GM18499 (cell line): Measurements from ENCODE around the gene TRAF2.
A peak's percentile ranks its signal among the peaks of the same experiment; 100 is the strongest.

ENCODE experiments used
- ATAC-seq: cut with Tn5 transposase; IDR thresholded peaks from one replicate; pipeline ENCODE4 v1.9.1; 2021; ENCODE audit warnings: moderate number of reproducible peaks; ENCODE audit not compliant: insufficient read depth, unreplicated experiment

TRAF2 gene

DNA sequence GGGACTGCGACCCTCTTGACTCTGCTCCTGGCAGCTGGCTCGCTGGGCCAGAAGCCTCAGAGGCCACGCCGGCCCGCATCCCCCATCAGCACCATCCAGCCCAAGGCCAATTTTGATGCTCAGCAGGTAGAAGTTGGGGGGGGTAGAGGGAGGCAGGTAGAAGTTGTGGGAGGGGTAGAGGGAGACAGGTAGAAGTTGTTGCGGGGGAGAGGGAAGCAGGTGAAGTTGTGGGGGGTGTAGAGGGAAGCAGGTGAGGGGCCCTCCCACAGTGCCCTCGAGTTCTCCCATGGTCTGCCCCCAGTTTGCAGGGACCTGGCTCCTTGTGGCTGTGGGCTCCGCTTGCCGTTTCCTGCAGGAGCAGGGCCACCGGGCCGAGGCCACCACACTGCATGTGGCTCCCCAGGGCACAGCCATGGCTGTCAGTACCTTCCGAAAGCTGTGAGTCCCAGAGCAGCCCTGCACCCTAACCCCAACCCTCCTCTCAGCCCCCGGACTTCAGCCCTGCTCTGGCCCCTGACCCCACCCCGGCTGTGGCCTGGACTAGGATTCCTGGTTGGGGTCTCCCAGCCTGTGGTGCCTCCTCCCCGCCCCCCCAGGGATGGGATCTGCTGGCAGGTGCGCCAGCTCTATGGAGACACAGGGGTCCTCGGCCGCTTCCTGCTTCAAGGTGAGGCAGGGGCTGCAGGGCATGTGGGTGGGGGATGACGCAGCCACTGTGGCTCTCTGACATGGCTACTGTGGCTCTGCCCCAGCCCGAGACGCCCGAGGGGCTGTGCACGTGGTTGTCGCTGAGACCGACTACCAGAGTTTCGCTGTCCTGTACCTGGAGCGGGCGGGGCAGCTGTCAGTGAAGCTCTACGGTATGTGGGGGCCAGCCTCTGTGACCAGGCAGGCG, 59.3 kb downstream of the TRAF2 start:
- ATAC-seq: no peak

GRCh38 chr9:136946228-136947027, 60.1 kb downstream of the TRAF2 start:
- ATAC-seq: no peak

- no peak for ATAC-seq
Measured at GRCh38 chr9:136947028-136947891, 60.9 kb downstream of the TRAF2 start.

DNA sequence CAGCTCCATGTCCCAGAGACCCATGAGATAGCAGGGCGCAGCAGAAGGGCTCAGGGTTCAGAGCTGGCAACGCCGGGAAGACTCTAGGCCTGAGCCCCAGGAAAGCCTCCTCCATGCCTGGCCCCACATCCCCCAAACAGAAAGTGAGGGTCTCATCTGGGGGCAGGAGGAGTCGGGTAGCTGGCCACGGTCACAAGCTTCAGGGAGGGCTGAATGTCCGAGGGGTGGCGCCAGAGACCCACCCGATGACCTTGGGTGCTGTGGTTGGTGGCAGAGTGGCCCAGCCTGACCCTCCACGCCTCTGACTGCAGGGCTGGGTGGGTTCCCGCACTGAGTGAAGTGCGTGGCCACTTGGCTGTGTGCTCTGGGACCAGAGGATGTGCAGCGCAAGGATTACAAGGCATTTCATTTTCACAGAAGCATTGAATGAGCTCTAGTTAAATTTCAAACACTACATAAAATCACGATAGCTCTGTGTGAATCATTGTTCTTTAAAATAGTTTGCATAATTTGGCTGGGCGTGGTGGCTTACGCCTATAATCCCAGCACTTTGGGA, 61.7 kb downstream of the TRAF2 start:
- ATAC-seq: no peak

- no peak for ATAC-seq
Measured at GRCh38 chr9:136949239-136949816, 63.0 kb downstream of the TRAF2 start.

- ATAC-seq: peak; percentile 50
Measured at GRCh38 chr9:136949817-136950655, 63.7 kb downstream of the TRAF2 start.

DNA sequence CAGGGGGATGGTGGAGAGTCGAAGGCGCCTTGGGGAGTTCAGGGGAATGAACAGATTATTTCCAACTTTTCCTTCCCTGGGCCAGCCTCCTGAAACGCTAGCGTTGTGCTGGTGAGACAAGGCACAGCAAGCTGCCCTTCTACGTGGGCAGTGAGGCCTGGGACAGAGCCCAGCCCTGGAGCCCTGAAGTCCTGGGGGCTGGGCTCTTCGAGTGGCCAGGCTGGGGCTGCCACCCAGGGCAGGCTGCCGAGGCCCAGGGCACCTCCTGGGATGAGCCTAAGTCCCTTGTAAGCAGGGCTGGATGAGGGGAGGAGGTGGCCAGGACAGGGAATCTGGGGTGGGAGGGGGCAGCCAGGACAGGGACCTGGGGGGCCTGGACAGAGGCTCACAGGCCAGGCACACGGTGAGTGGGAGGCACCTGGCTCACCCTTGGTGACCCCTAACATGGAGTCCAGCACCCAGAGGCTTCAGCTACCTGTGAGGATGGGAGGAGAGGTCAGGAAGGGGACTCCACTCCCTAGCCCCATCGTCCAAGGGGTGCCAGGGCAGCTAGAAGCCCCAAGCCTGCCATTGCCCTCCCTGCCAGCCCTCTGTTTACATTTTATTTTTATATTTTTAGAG, 64.5 kb downstream of the TRAF2 start:
- ATAC-seq: no peak

DNA sequence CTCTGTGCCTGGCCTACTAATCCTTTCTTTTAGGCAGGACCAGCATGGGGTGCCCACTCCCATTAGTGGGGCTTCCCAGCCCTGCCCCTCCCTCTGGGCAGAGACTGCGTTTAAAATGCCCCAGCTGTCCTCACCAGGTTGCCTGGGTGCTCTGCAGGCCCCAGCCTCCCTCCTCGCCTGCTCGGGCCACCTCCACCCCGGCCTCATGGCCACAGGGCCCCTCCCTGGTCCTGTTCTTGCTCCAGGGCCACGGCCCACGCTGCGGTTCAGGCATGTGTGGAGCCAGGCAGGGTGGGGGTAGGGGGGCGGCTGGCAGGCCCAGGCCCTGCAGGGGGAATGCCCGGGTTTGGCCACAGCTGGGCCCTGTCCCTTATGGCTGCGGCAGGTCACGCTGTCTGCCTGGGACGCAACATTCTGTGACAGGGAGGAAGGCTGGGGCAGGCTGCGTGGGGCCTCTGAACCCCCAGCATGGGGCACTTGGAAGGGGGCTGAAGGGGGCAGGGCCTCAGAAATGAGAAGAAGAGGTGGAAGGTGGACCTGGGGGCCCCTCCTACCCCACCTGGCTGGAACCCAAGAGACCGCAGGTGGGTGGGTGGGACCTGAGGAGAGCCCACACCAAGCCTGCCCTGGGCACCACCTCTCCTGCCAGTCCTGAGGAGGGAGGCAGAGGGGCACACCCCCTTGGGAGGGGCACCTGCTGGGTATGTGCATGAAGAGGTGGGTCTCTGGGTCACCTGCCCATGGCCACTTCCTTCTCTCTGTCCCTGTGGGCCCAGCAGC, 65.4 kb downstream of the TRAF2 start, which contains the start of gene LCN12:
Gene LCN12, plus strand, starts transcription at position 733 of the 780 bp plus-strand sequence. CDS start 55 bp downstream, outside the sequence.
- no peak for ATAC-seq

GRCh38 chr9:136952321-136952850, 66.1 kb downstream of the TRAF2 start:
- ATAC-seq: no peak

DNA sequence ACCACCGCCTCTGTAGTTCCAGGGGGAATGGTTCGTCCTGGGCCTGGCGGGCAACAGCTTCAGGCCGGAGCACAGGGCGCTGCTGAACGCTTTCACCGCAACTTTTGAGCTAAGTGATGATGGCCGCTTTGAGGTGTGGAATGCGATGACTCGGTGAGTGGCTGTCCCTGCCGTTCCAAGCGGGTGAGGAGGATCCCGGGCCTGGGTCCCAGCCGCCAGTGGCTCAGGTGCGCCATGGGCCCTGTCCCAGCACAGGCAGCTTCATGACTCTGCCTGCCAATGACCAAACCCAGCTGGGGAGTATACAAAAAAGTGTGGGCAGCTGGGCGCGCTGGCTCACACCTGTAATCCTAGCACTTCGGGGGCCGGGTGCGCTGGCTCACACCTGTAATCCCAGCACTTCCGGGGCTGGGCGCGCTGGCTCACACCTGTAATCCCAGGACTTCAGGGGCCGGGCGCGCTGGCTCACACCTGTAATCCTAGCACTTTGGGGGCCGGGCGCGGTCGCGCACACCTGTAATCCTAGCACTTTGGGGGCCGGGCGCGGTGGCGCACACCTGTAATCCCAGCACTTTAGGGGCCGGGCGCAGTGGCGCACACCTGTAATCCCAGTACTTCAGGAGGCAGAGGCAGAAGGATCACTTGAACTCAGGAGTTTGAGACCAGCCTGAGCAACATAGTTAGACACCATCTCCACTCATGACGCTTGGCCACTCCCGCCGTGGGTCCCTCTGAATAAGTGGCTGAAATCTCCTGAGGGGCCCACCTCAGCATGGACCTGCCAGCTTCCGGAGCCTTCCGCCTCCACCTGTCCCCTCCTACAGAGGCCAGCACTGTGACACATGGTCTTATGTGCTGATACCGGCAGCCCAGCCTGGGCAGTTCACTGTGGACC, 66.8 kb downstream of the TRAF2 start:
- no peak for ATAC-seq

DNA sequence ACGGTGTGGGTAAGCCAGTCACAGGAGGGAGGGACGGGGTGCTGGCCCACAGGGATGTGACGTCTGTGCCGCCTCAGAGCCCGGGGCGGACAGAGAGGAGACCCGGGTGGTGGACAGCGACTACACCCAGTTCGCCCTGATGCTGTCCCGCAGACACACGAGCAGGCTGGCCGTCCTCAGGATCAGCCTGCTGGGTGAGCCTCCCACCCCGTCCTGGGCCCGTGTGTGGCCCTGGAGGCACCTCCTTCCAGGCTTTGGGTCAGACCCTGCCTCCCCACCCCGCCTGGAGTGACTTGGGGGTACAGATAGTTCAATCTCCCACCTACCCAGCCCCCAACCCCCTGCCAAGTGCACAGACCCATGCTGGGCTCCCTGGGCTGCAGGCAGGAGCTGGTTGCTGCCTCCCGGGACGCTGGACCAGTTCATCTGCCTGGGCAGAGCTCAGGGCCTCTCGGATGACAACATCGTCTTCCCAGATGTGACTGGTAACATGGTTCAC, 67.5 kb downstream of the TRAF2 start:
- ATAC-seq: no peak

DNA sequence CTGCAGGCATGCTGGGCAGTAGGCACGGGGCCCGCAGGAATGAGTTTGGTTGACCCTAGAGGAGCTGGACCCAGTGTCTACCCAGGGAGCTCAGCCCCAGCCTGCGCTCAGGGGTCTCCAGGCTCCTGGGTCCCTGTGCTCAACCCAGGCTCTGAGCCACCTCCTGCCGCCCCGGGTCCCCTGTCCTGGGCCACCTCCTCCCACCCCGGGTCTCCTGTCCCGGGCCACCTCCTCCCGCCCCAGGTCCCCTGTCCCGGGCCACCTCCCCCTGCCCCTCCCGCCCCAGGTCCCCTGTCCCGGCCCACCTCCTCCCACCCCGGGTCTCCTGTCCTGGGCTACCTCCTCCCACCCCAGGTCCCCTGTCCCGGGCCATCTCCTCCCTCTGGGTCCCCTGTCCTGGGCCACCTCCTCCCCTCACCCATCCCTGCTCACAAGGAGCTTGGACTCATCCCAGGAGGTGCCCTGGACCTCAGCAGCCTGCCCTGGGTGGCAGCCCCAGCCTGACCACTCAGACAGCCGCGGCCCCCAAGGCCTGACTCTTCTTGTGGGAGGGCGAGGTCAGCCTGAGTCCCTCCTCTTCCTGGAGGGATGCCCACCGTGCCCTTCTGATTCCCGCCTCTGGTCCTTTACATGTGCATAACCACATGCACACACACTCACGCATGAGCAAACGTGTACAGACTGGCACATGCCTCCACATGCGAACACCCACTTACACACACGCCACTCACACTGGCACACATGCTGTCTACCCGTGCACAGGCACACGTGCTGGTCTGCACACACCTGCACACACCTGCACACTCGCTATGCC, 68.2 kb downstream of the TRAF2 start:
- ATAC-seq: no peak

DNA sequence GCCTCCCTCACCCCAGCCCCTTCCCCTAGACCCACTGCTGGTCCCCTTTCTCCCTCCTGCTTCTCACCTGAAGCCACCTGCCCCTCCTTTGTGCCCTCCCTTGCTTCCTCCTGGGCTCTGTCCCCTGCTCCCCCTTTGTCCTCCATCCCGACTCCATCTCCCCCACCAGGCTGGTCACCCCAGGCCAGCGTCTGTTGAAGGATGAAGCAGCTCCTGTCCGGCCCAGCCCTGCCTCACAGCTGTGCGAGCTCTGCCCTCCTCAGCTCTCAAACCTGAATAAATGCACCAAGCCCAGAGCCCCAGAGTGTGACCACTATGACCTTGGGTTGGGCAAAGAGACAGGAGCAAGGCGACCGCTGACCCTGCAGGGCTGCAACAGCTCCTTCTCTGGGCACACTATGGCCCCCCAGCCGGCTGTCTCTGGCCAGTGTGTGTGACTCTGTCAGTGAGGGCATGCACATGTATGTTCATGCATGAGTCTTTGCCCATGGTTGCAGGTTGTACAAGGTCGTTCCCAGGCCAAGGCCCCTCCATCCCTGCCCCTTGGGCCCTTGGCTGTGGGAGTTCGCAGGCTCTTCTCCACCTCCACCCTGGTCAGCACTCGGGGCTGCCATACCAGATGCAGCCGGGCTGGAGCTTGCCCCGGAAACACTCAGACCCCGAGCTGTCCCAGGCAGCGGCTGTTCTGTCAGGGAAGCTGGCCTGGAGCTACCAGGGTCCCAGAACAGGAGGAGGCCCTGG, 69.1 kb downstream of the TRAF2 start:
- no peak for ATAC-seq

DNA sequence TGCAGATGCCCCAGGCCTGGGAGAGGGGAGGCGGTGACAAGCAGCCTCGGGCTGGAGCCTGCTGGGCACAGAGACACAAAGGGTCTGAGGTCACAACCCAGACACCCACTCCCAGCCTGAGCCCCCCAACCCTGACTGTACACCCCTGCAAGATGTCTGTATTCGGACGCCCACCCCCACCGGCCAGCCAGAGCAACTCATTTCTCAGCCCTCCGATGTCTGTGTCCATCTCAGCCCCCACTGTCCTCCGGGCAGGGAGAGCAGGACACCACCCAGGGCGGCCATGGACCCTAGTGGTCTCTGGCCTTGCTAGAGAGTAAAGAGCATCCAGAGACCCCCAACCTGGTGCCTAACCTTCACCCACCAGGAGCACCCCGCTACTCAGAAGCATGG, 69.6 kb downstream of the TRAF2 start:
- ATAC-seq: no peak

DNA sequence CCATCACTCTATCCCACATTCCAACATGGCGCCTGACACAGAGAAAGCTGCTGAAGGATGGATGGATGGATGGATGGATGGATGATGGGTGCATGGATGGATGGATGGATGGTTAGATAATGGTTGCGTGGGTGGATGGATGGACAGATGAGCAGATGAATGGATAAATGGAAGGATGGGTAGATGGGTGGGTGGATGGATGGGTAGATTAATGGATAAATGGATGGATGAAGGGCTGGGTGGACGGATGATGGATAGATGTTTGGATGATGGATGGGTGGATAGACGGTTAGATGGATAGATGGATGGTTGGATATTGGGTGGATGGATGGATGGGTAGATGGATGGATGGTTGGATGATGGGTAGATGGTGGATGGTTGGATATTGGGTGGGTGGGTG, 70.3 kb downstream of the TRAF2 start:
- ATAC-seq: no peak
